HEK293 (cell line): Measurements from ENCODE around the gene DOP1A.

Experiments used
- GLIS2 ChIP-seq: fragments of 450-650 bp; formaldehyde crosslinking; IDR thresholded peaks from 2 replicates; pipeline ENCODE4 v1.5.1; 2016; ENCODE audit warnings: missing biosample characterization, missing genetic modification characterization
- KLF16 ChIP-seq: fragments of 450-650 bp; formaldehyde crosslinking; IDR thresholded peaks from 2 replicates; pipeline ENCODE4 v1.5.1; 2017; ENCODE audit warnings: missing biosample characterization, missing genetic modification characterization
- ZBTB48 ChIP-seq: fragments of 450-650 bp; formaldehyde crosslinking; IDR thresholded peaks from 2 replicates; pipeline ENCODE4 v1.5.1; 2016; ENCODE audit warnings: missing biosample characterization, missing genetic modification characterization
- ZEB2 ChIP-seq: fragments of 450-650 bp; formaldehyde crosslinking; IDR thresholded peaks from 2 replicates; pipeline ENCODE4 v1.5.1; 2016; ENCODE audit warnings: missing biosample characterization, missing genetic modification characterization
- ZNF10 ChIP-seq: fragments of 450-650 bp; formaldehyde crosslinking; IDR thresholded peaks from 2 replicates; pipeline ENCODE4 v1.5.1; 2017; ENCODE audit warnings: missing biosample characterization, missing genetic modification characterization
- ZNF114 ChIP-seq: fragments of 450-650 bp; formaldehyde crosslinking; IDR thresholded peaks from 2 replicates; pipeline ENCODE4 v1.5.0; 2017; ENCODE audit warnings: missing biosample characterization, missing genetic modification characterization
- ZNF155 ChIP-seq: fragments of 450-650 bp; formaldehyde crosslinking; IDR thresholded peaks from 2 replicates; pipeline ENCODE4 v1.5.1; 2016; ENCODE audit warnings: missing biosample characterization, missing genetic modification characterization
- ZNF211 ChIP-seq: fragments of 450-650 bp; formaldehyde crosslinking; IDR thresholded peaks from 2 replicates; pipeline ENCODE4 v1.5.1; 2016; ENCODE audit warnings: low read depth, missing biosample characterization, missing genetic modification characterization
- ZNF354C ChIP-seq: fragments of 450-650 bp; formaldehyde crosslinking; IDR thresholded peaks from 2 replicates; pipeline ENCODE4 v1.5.1; 2016; ENCODE audit warnings: missing biosample characterization, missing genetic modification characterization, low read depth, borderline replicate concordance
- ZNF473 ChIP-seq: fragments of 450-650 bp; formaldehyde crosslinking; IDR thresholded peaks from 2 replicates; pipeline ENCODE4 v1.5.1; 2017; ENCODE audit warnings: missing biosample characterization, missing genetic modification characterization
- ZNF549 ChIP-seq: fragments of 450-650 bp; IDR thresholded peaks from 2 replicates; pipeline ENCODE4 v1.5.1; 2018; ENCODE audit warnings: missing biosample characterization, missing genetic modification characterization, mild to moderate bottlenecking, inconsistent platforms, moderate library complexity
- ZNF555 ChIP-seq: fragments of 450-650 bp; formaldehyde crosslinking; conservative IDR thresholded peaks from 2 replicates; pipeline ENCODE4 v1.5.1; 2017; ENCODE audit warnings: missing biosample characterization, mild to moderate bottlenecking, missing genetic modification characterization, inconsistent platforms
- ZNF585B ChIP-seq: fragments of 450-650 bp; formaldehyde crosslinking; IDR thresholded peaks from 2 replicates; pipeline ENCODE4 v1.5.1; 2016; ENCODE audit warnings: missing biosample characterization, missing genetic modification characterization
- ZNF626 ChIP-seq: fragments of 450-650 bp; sonication (Bioruptor Pico); formaldehyde crosslinking; IDR thresholded peaks from 2 replicates; pipeline ENCODE4 v1.5.1; 2018; ENCODE audit warnings: missing biosample characterization, missing genetic modification characterization, inconsistent platforms
- ZNF658 ChIP-seq: fragments of 450-650 bp; formaldehyde crosslinking; IDR thresholded peaks from 2 replicates; pipeline ENCODE4; 2016; ENCODE audit warnings: missing biosample characterization, missing genetic modification characterization
- ZNF791 ChIP-seq: fragments of 450-650 bp; formaldehyde crosslinking; IDR thresholded peaks from 2 replicates; pipeline ENCODE4 v1.5.1; 2016; ENCODE audit warnings: missing biosample characterization, missing genetic modification characterization
- ZNF843 ChIP-seq: fragments of 450-650 bp; formaldehyde crosslinking; IDR thresholded peaks from 2 replicates; pipeline ENCODE4 v1.5.1; 2016; ENCODE audit warnings: missing biosample characterization, missing genetic modification characterization
- TF ChIP-seq, protein P1 (sequence below): fragments of 450-650 bp; formaldehyde crosslinking; IDR thresholded peaks from 2 replicates; pipeline ENCODE4 v1.5.1; 2016; ENCODE audit warnings: missing biosample characterization, missing genetic modification characterization, borderline replicate concordance
- TF ChIP-seq, protein P2 (sequence below): fragments of 450-650 bp; formaldehyde crosslinking; IDR thresholded peaks from 2 replicates; pipeline ENCODE4 v1.5.1; 2016; ENCODE audit warnings: missing biosample characterization, missing genetic modification characterization
- TF ChIP-seq, protein P3 (sequence below): fragments of 450-650 bp; formaldehyde crosslinking; IDR thresholded peaks from 2 replicates; pipeline ENCODE4 v1.5.1; 2017; ENCODE audit warnings: missing biosample characterization, missing genetic modification characterization
- TF ChIP-seq, protein P4 (sequence below): fragments of 450-650 bp; formaldehyde crosslinking; IDR thresholded peaks from 2 replicates; pipeline ENCODE4 v1.5.1; 2016; ENCODE audit warnings: missing biosample characterization, missing genetic modification characterization
- TF ChIP-seq, protein P5 (sequence below): fragments of 450-650 bp; formaldehyde crosslinking; IDR thresholded peaks from 2 replicates; pipeline ENCODE4 v1.5.1; 2016; ENCODE audit warnings: missing biosample characterization, missing genetic modification characterization
- TF ChIP-seq, protein P6 (sequence below): fragments of 450-650 bp; formaldehyde crosslinking; IDR thresholded peaks from 2 replicates; pipeline ENCODE4; 2016; ENCODE audit warnings: missing biosample characterization, missing genetic modification characterization

The DOP1A gene

DNA sequence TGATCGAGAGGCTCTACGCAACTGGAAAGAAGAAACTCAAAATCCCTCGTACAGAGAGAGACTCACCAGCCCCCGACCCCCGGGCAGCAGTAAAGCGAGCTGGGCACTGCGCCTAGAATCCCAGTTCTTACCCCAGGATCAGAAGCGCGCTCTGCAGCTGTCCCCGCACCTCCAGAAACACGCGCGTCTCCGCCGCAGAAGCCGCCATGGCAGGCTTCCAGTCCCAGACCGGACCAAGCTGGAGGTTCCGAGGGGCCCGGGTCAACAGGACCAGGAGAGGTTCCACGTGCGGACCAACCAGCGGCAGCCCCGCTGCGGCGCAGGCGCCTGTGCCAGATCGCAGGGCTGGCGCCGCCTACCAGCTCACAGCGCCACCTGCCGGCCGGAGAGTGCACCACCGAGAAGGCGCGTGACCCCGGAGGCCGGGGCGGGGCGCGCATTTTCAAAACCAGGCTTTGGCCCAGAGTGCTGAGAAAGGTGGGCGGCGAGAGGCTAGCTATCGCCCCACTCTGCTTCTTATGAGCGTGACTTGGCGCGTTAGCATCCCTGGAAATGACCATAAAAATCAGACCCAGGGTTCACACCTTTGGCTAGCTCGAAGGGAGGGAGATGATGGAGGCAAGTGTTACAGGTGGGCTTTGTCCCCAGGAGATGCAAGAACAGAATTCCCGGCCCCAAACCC is 1.8 kb upstream of the DOP1A start, which contains the start of gene UBE3D (continued):
- TF ChIP-seq, protein P1, sequence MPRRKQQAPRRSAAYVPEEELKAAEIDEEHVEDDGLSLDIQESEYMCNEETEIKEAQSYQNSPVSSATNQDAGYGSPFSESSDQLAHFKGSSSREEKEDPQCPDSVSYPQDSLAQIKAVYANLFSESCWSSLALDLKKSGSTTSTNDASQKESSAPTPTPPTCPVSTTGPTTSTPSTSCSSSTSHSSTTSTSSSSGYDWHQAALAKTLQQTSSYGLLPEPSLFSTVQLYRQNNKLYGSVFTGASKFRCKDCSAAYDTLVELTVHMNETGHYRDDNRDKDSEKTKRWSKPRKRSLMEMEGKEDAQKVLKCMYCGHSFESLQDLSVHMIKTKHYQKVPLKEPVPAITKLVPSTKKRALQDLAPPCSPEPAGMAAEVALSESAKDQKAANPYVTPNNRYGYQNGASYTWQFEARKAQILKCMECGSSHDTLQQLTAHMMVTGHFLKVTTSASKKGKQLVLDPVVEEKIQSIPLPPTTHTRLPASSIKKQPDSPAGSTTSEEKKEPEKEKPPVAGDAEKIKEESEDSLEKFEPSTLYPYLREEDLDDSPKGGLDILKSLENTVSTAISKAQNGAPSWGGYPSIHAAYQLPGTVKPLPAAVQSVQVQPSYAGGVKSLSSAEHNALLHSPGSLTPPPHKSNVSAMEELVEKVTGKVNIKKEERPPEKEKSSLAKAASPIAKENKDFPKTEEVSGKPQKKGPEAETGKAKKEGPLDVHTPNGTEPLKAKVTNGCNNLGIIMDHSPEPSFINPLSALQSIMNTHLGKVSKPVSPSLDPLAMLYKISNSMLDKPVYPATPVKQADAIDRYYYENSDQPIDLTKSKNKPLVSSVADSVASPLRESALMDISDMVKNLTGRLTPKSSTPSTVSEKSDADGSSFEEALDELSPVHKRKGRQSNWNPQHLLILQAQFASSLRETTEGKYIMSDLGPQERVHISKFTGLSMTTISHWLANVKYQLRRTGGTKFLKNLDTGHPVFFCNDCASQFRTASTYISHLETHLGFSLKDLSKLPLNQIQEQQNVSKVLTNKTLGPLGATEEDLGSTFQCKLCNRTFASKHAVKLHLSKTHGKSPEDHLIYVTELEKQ (tag by site-specific recombination) = peak; percentile 12; the same call in 1 of the 2 replicates
- TF ChIP-seq GLIS2 (tag by site-specific recombination) = peak; percentile 90
- no peak for TF ChIP-seq ZBTB48
- TF ChIP-seq KLF16 = peak; percentile 50
- TF ChIP-seq ZNF626 (tag by site-specific recombination) = no peak
- TF ChIP-seq, protein P2, sequence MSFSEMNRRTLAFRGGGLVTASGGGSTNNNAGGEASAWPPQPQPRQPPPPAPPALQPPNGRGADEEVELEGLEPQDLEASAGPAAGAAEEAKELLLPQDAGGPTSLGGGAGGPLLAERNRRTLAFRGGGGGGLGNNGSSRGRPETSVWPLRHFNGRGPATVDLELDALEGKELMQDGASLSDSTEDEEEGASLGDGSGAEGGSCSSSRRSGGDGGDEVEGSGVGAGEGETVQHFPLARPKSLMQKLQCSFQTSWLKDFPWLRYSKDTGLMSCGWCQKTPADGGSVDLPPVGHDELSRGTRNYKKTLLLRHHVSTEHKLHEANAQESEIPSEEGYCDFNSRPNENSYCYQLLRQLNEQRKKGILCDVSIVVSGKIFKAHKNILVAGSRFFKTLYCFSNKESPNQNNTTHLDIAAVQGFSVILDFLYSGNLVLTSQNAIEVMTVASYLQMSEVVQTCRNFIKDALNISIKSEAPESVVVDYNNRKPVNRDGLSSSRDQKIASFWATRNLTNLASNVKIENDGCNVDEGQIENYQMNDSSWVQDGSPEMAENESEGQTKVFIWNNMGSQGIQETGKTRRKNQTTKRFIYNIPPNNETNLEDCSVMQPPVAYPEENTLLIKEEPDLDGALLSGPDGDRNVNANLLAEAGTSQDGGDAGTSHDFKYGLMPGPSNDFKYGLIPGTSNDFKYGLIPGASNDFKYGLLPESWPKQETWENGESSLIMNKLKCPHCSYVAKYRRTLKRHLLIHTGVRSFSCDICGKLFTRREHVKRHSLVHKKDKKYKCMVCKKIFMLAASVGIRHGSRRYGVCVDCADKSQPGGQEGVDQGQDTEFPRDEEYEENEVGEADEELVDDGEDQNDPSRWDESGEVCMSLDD (tag by site-specific recombination) = no peak
- TF ChIP-seq ZNF658 = no peak
- TF ChIP-seq, protein P3, sequence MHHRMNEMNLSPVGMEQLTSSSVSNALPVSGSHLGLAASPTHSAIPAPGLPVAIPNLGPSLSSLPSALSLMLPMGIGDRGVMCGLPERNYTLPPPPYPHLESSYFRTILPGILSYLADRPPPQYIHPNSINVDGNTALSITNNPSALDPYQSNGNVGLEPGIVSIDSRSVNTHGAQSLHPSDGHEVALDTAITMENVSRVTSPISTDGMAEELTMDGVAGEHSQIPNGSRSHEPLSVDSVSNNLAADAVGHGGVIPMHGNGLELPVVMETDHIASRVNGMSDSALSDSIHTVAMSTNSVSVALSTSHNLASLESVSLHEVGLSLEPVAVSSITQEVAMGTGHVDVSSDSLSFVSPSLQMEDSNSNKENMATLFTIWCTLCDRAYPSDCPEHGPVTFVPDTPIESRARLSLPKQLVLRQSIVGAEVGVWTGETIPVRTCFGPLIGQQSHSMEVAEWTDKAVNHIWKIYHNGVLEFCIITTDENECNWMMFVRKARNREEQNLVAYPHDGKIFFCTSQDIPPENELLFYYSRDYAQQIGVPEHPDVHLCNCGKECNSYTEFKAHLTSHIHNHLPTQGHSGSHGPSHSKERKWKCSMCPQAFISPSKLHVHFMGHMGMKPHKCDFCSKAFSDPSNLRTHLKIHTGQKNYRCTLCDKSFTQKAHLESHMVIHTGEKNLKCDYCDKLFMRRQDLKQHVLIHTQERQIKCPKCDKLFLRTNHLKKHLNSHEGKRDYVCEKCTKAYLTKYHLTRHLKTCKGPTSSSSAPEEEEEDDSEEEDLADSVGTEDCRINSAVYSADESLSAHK (tag by site-specific recombination) = no peak
- TF ChIP-seq, protein P4, sequence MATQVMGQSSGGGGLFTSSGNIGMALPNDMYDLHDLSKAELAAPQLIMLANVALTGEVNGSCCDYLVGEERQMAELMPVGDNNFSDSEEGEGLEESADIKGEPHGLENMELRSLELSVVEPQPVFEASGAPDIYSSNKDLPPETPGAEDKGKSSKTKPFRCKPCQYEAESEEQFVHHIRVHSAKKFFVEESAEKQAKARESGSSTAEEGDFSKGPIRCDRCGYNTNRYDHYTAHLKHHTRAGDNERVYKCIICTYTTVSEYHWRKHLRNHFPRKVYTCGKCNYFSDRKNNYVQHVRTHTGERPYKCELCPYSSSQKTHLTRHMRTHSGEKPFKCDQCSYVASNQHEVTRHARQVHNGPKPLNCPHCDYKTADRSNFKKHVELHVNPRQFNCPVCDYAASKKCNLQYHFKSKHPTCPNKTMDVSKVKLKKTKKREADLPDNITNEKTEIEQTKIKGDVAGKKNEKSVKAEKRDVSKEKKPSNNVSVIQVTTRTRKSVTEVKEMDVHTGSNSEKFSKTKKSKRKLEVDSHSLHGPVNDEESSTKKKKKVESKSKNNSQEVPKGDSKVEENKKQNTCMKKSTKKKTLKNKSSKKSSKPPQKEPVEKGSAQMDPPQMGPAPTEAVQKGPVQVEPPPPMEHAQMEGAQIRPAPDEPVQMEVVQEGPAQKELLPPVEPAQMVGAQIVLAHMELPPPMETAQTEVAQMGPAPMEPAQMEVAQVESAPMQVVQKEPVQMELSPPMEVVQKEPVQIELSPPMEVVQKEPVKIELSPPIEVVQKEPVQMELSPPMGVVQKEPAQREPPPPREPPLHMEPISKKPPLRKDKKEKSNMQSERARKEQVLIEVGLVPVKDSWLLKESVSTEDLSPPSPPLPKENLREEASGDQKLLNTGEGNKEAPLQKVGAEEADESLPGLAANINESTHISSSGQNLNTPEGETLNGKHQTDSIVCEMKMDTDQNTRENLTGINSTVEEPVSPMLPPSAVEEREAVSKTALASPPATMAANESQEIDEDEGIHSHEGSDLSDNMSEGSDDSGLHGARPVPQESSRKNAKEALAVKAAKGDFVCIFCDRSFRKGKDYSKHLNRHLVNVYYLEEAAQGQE (tag by site-specific recombination) = no peak
- TF ChIP-seq ZNF354C (tag by site-specific recombination) = no peak
- TF ChIP-seq ZNF843 = 0 out of 2 replicates have a peak, but pooled peaks have one; percentile 45
- TF ChIP-seq ZNF585B (tag by site-specific recombination) = no peak
- no peak for TF ChIP-seq ZNF549
- no peak for TF ChIP-seq ZNF155 (tag by site-specific recombination)
- TF ChIP-seq ZNF211 = no peak
- TF ChIP-seq, protein P5, sequence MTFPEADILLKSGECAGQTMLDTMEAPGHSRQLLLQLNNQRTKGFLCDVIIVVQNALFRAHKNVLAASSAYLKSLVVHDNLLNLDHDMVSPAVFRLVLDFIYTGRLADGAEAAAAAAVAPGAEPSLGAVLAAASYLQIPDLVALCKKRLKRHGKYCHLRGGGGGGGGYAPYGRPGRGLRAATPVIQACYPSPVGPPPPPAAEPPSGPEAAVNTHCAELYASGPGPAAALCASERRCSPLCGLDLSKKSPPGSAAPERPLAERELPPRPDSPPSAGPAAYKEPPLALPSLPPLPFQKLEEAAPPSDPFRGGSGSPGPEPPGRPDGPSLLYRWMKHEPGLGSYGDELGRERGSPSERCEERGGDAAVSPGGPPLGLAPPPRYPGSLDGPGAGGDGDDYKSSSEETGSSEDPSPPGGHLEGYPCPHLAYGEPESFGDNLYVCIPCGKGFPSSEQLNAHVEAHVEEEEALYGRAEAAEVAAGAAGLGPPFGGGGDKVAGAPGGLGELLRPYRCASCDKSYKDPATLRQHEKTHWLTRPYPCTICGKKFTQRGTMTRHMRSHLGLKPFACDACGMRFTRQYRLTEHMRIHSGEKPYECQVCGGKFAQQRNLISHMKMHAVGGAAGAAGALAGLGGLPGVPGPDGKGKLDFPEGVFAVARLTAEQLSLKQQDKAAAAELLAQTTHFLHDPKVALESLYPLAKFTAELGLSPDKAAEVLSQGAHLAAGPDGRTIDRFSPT = peak; percentile 88
- no peak for TF ChIP-seq ZNF791 (tag by site-specific recombination)
- TF ChIP-seq ZNF555 (tag by site-specific recombination) = no peak
- no peak for TF ChIP-seq ZNF473 (tag by site-specific recombination)
- TF ChIP-seq ZEB2 = peak; percentile 67
- TF ChIP-seq, protein P6, sequence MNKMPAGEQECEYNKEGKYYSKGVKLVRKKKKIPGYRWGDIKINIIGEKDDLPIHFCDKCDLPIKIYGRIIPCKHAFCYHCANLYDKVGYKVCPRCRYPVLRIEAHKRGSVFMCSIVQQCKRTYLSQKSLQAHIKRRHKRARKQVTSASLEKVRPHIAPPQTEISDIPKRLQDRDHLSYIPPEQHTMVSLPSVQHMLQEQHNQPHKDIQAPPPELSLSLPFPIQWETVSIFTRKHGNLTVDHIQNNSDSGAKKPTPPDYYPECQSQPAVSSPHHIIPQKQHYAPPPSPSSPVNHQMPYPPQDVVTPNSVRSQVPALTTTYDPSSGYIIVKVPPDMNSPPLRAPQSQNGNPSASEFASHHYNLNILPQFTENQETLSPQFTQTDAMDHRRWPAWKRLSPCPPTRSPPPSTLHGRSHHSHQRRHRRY = no peak
- TF ChIP-seq ZNF114 = no peak
- no peak; the same call in 1 of the 2 replicates for TF ChIP-seq ZNF10
